ENCODE measurements around the gene BTNL3.
A peak's percentile ranks its signal among the peaks of the same experiment; 100 is the strongest.
"Not testable (repeated sequence)": the region's sequence is repeated elsewhere in the genome, so short reads cannot be mapped to it uniquely, and the experiment has no call there.

The BTNL3 gene

GRCh38 chr5:181044662-181045305 is 56.1 kb downstream of the BTNL3 start:
- Histone ChIP-seq H3K4me1 (ENCODE audit: insufficient read depth, low read length) (no peaks in the 10 kb centered on the region), H3K27me3 (ENCODE audit: insufficient read depth, low read length) (peaks cover 41% of the 10 kb centered on the region), H2AFZ (ENCODE audit: low read depth, low read length) (no peak overlapping the region), H3K4me3 (ENCODE audit: low read length) (no peak overlapping the region), H3K36me3 (ENCODE audit: insufficient read depth, low read length) (no peaks in the 10 kb centered on the region), H3K9me3 (ENCODE audit: low read length) (no peaks in the 10 kb centered on the region)

- no peaks in the 10 kb centered on the region for H3K4me1 ChIP-seq (ENCODE audit: insufficient read depth, low read length)
- no peak overlapping the region for H3K4me3 ChIP-seq (ENCODE audit: low read length)
- H3K36me3 ChIP-seq (ENCODE audit: insufficient read depth, low read length), result no peaks in the 10 kb centered on the region
- H2AFZ ChIP-seq (ENCODE audit: low read depth, low read length), result no peak overlapping the region
- peaks cover 44% of the 10 kb centered on the region for H3K27me3 ChIP-seq (ENCODE audit: insufficient read depth, low read length)
- no peaks in the 10 kb centered on the region for H3K9me3 ChIP-seq (ENCODE audit: low read length)
Observed at GRCh38 chr5:181045316-181045715, 56.7 kb downstream of the BTNL3 start.

- H3K4me1 ChIP-seq (ENCODE audit: insufficient read depth, low read length); H3K4me3 ChIP-seq (ENCODE audit: low read length); H2AFZ ChIP-seq (ENCODE audit: low read depth, low read length); H3K36me3 ChIP-seq (ENCODE audit: insufficient read depth, low read length); H3K9me3 ChIP-seq (ENCODE audit: low read length): not testable (repeated sequence)
- peaks cover 44% of the 10 kb centered on the region for H3K27me3 ChIP-seq (ENCODE audit: insufficient read depth, low read length)
Observed at GRCh38 chr5:181045857-181046256, 57.2 kb downstream of the BTNL3 start.

- no peak overlapping the region for H3K4me3 ChIP-seq (ENCODE audit: low read length)
- no peaks in the 10 kb centered on the region for H3K9me3 ChIP-seq (ENCODE audit: low read length)
- H3K4me1 ChIP-seq (ENCODE audit: insufficient read depth, low read length), result peaks cover 8% of the 10 kb centered on the region
- peaks cover 43% of the 10 kb centered on the region for H3K27me3 ChIP-seq (ENCODE audit: insufficient read depth, low read length)
- no peaks in the 10 kb centered on the region for H3K36me3 ChIP-seq (ENCODE audit: insufficient read depth, low read length)
- H2AFZ ChIP-seq (ENCODE audit: low read depth, low read length), result no peak overlapping the region
Observed at GRCh38 chr5:181047288-181047687, 58.6 kb downstream of the BTNL3 start.

- Histone ChIP-seq H3K36me3 (ENCODE audit: insufficient read depth, low read length) (no peaks in the 10 kb centered on the region), H3K4me1 (ENCODE audit: insufficient read depth, low read length) (peaks cover 10% of the 10 kb centered on the region), H3K4me3 (ENCODE audit: low read length) (no peak overlapping the region), H3K9me3 (ENCODE audit: low read length) (no peaks in the 10 kb centered on the region), H3K27me3 (ENCODE audit: insufficient read depth, low read length) (peaks cover 42% of the 10 kb centered on the region), H2AFZ (ENCODE audit: low read depth, low read length) (no peak overlapping the region)
Observed at GRCh38 chr5:181047921-181048320, 59.3 kb downstream of the BTNL3 start.

GRCh38 chr5:181050016-181050415 is 61.4 kb downstream of the BTNL3 start:
- Histone ChIP-seq H3K9me3 (ENCODE audit: low read length) (no peaks in the 10 kb centered on the region), H3K36me3 (ENCODE audit: insufficient read depth, low read length) (no peaks in the 10 kb centered on the region), H3K4me3 (ENCODE audit: low read length) (no peak overlapping the region), H3K27me3 (ENCODE audit: insufficient read depth, low read length) (peaks cover 59% of the 10 kb centered on the region), H2AFZ (ENCODE audit: low read depth, low read length) (no peak overlapping the region), H3K4me1 (ENCODE audit: insufficient read depth, low read length) (peaks cover 17% of the 10 kb centered on the region)

GRCh38 chr5:181051841-181052671 is 63.4 kb downstream of the BTNL3 start:
- H3K4me3 ChIP-seq (ENCODE audit: low read length), result peak overlapping the region; percentile 8
- H3K36me3 ChIP-seq (ENCODE audit: insufficient read depth, low read length), result no peaks in the 10 kb centered on the region
- peaks cover 72% of the 10 kb centered on the region for H3K27me3 ChIP-seq (ENCODE audit: insufficient read depth, low read length)
- H3K9me3 ChIP-seq (ENCODE audit: low read length), result no peaks in the 10 kb centered on the region
- peaks cover 17% of the 10 kb centered on the region for H3K4me1 ChIP-seq (ENCODE audit: insufficient read depth, low read length)
- H2AFZ ChIP-seq (ENCODE audit: low read depth, low read length), result no peak overlapping the region

GRCh38 chr5:181052672-181053487 is 64.2 kb downstream of the BTNL3 start:
- Histone ChIP-seq H3K9me3 (ENCODE audit: low read length) (no peaks in the 10 kb centered on the region), H3K36me3 (ENCODE audit: insufficient read depth, low read length) (no peaks in the 10 kb centered on the region), H3K4me3 (ENCODE audit: low read length) (peak overlapping the region; percentile 48), H2AFZ (ENCODE audit: low read depth, low read length) (peak overlapping the region; percentile 77), H3K27me3 (ENCODE audit: insufficient read depth, low read length) (peaks cover 75% of the 10 kb centered on the region), H3K4me1 (ENCODE audit: insufficient read depth, low read length) (peaks cover 17% of the 10 kb centered on the region)

GRCh38 chr5:181053488-181054121 is 65.0 kb downstream of the BTNL3 start:
- Histone ChIP-seq H3K4me3 (ENCODE audit: low read length) (peak overlapping the region; percentile 48), H3K4me1 (ENCODE audit: insufficient read depth, low read length) (peaks cover 17% of the 10 kb centered on the region), H3K27me3 (ENCODE audit: insufficient read depth, low read length) (peaks cover 76% of the 10 kb centered on the region), H3K9me3 (ENCODE audit: low read length) (no peaks in the 10 kb centered on the region), H3K36me3 (ENCODE audit: insufficient read depth, low read length) (no peaks in the 10 kb centered on the region), H2AFZ (ENCODE audit: low read depth, low read length) (peak overlapping the region; percentile 77)

GRCh38 chr5:181054138-181054537 is 65.5 kb downstream of the BTNL3 start:
- no peak overlapping the region for H2AFZ ChIP-seq (ENCODE audit: low read depth, low read length)
- peaks cover 17% of the 10 kb centered on the region for H3K4me1 ChIP-seq (ENCODE audit: insufficient read depth, low read length)
- H3K9me3 ChIP-seq (ENCODE audit: low read length), result no peaks in the 10 kb centered on the region
- H3K4me3 ChIP-seq (ENCODE audit: low read length), result no peak overlapping the region
- peaks cover 81% of the 10 kb centered on the region for H3K27me3 ChIP-seq (ENCODE audit: insufficient read depth, low read length)
- no peaks in the 10 kb centered on the region for H3K36me3 ChIP-seq (ENCODE audit: insufficient read depth, low read length)

GRCh38 chr5:181054871-181055459 is 66.3 kb downstream of the BTNL3 start:
- H3K36me3 ChIP-seq (ENCODE audit: insufficient read depth, low read length), result no peaks in the 10 kb centered on the region
- H2AFZ ChIP-seq (ENCODE audit: low read depth, low read length), result no peak overlapping the region
- peaks cover 17% of the 10 kb centered on the region for H3K4me1 ChIP-seq (ENCODE audit: insufficient read depth, low read length)
- no peak overlapping the region for H3K4me3 ChIP-seq (ENCODE audit: low read length)
- peaks cover 84% of the 10 kb centered on the region for H3K27me3 ChIP-seq (ENCODE audit: insufficient read depth, low read length)
- H3K9me3 ChIP-seq (ENCODE audit: low read length), result peaks cover 1% of the 10 kb centered on the region

Measured in neuron (in vitro differentiated cells).